Gastroesophageal sphincter (tissue), 2 donors: Measurements from ENCODE around the gene GPR63.

Experiments used
- EP300 ChIP-seq: sonication (generic); formaldehyde crosslinking; IDR thresholded peaks from one replicate; pipeline ENCODE4 v1.6.1; 2017; ENCODE audit warnings: antibody characterized with exemption, mild to moderate bottlenecking
- POLR2A ChIP-seq, 2 donors: fragments of 450-650 bp; IDR thresholded peaks; one replicate each; pipeline ENCODE4 v1.6.1; 2017; ENCODE audit warnings: antibody characterized with exemption in 2 of 2, mild to moderate bottlenecking in 2 of 2, moderate library complexity in 1 of 2

DNA sequence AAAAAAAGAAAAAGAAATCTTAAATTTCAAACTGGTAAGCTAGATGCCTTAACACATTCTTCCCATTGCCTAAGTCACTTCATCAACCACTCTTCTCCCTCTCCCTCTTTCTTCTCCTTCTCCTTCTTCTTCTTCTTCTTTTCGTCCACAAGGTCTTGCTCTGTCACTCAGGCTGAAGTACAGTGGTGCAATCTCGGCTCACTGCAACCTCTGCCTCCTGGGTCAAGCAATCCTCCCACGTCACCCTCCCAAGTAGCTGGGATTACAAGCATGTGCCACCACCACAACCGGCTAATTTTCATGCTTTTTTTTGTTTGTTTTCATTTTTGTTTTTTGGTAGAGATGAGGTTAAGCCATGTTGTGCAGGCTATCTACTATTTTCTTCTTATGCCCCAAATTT is 60.2 kb downstream of the GPR63 start:
- TF ChIP-seq POLR2A (IDR thresholded peaks at IDR 0.05): no peak
- no peak for TF ChIP-seq EP300
